Loucy (cell line): Measurements from ENCODE around the gene RPL38.
"Not testable (repeated sequence)": the region's sequence is repeated elsewhere in the genome, so short reads cannot be mapped to it uniquely, and the experiment has no call there.

Experiments
- H2AFZ ChIP-seq: fragments of 200-600 bp; sonication (generic); 2 replicates; pipeline ENCODE4 v1.6.0; 2016; ENCODE audit warnings: antibody characterized with exemption, mild to moderate bottlenecking, low read length, moderate library complexity
- H3F3A ChIP-seq: fragments of 200-600 bp; 2 replicates; pipeline ENCODE4 v1.6.0; 2016; ENCODE audit warnings: antibody characterized with exemption, low read depth, mild to moderate bottlenecking
- H3K27me3 ChIP-seq: fragments of 200-600 bp; sonication (generic); 2 replicates; pipeline ENCODE4 v1.6.1; 2014; ENCODE audit warnings: low read length, mild to moderate bottlenecking; ENCODE audit not compliant: insufficient read depth, poor library complexity, severe bottlenecking
- H3K36me3 ChIP-seq: fragments of 200-600 bp; sonication (generic); 2 replicates; pipeline ENCODE4 v1.6.1; 2016; ENCODE audit warnings: low read length; ENCODE audit not compliant: insufficient read depth
- H3K4me1 ChIP-seq: fragments of 200-600 bp; sonication (generic); 2 replicates; pipeline ENCODE4 v1.5.1; 2014; ENCODE audit warnings: low read length, mild to moderate bottlenecking; ENCODE audit not compliant: insufficient read depth, poor library complexity, severe bottlenecking
- H3K4me2 ChIP-seq: fragments of 200-600 bp; sonication (generic); 2 replicates; pipeline ENCODE4 v1.6.0; 2014; ENCODE audit warnings: antibody characterized with exemption, low read length, low read depth, mild to moderate bottlenecking; ENCODE audit not compliant: poor library complexity, severe bottlenecking
- H3K4me3 ChIP-seq: fragments of 200-600 bp; sonication (generic); 2 replicates; pipeline ENCODE4 v1.5.1; 2014; ENCODE audit warnings: low read length, mild to moderate bottlenecking, mixed read lengths; ENCODE audit not compliant: poor library complexity, severe bottlenecking
- H3K79me2 ChIP-seq: fragments of 200-600 bp; sonication (generic); 2 replicates; pipeline ENCODE4 v1.6.1; 2014; ENCODE audit warnings: low read length; ENCODE audit not compliant: insufficient read depth
- H3K9ac ChIP-seq: fragments of 200-600 bp; sonication (generic); 2 replicates; pipeline ENCODE4 v1.6.0; 2014; ENCODE audit warnings: mild to moderate bottlenecking, low read depth, low read length, moderate library complexity; ENCODE audit not compliant: poor library complexity, severe bottlenecking
- H3K9me2 ChIP-seq: fragments of 200-600 bp; sonication (generic); replicated peaks from 2 replicates; pipeline ENCODE4 v1.6.1; 2016; ENCODE audit warnings: low read depth, low read length, mixed read lengths
- H3K9me3 ChIP-seq: fragments of 200-600 bp; sonication (generic); 2 replicates; pipeline ENCODE4 v1.6.1; 2014; ENCODE audit warnings: mild to moderate bottlenecking, antibody characterized with exemption, low read length, low read depth; ENCODE audit not compliant: insufficient read depth
- H4K20me1 ChIP-seq: fragments of 200-600 bp; sonication (generic); 2 replicates; pipeline ENCODE4 v1.6.0; 2014; ENCODE audit warnings: antibody characterized with exemption, low read length, mild to moderate bottlenecking; ENCODE audit not compliant: insufficient read depth, poor library complexity, severe bottlenecking
- EZH2phosphoT487 ChIP-seq: fragments of 200-600 bp; IDR thresholded peaks from 2 replicates; pipeline ENCODE4 v1.6.1; 2018; ENCODE audit warnings: antibody characterized with exemption, mild to moderate bottlenecking, moderate library complexity, borderline replicate concordance
- TF ChIP-seq, protein P1 (sequence below): fragments of 200-600 bp; sonication (generic); conservative IDR thresholded peaks from 2 replicates; pipeline ENCODE4 v1.5.1; 2014; ENCODE audit warnings: mild to moderate bottlenecking, antibody characterized with exemption, low read length

RPL38 gene

DNA sequence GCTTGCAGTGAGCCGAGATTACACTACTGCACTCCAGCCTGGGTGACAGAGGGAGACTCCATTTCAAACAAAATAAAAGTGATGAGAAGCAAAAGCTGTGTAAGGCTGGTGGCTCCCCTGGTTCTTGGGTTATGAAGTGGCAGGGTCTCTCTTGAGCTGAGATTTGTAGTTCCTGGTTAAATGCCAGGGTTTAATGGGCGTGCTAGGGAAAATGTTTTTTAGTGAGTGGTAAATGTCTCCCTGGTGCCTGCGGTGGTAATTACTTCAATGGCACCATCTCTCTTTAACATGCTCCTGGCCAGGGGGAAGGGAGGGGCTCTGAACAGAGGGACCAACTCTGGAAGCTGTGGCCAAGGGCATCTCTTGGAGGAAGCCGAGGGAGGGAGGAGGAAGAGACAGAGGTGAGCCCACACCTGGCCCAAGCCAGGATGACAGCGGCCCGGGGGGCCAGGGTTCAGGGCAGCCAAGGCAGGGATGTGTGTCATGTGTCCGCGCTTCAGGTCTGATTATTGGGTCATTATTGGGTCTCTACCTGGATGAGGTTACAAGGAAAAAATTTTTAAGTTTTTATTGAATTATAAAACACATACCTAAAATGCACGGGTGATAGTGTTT lies 17.8 kb upstream of the RPL38 start:
- Histone ChIP-seq H3F3A (no peaks in the 10 kb centered on the region), H4K20me1 (no peaks in the 10 kb centered on the region), H3K9me2 (no peaks in the 10 kb centered on the region), H3K9ac (no peak overlapping the region), H2AFZ (no peak overlapping the region), H3K27me3 (no peaks in the 10 kb centered on the region), H3K79me2 (no peaks in the 10 kb centered on the region), H3K4me2 (no peak overlapping the region), H3K36me3 (no peaks in the 10 kb centered on the region), H3K4me1 (no peaks in the 10 kb centered on the region), H3K9me3 (no peaks in the 10 kb centered on the region), H3K4me3 (no peak overlapping the region)
- no peak for TF ChIP-seq EZH2phosphoT487
- TF ChIP-seq, protein P1, sequence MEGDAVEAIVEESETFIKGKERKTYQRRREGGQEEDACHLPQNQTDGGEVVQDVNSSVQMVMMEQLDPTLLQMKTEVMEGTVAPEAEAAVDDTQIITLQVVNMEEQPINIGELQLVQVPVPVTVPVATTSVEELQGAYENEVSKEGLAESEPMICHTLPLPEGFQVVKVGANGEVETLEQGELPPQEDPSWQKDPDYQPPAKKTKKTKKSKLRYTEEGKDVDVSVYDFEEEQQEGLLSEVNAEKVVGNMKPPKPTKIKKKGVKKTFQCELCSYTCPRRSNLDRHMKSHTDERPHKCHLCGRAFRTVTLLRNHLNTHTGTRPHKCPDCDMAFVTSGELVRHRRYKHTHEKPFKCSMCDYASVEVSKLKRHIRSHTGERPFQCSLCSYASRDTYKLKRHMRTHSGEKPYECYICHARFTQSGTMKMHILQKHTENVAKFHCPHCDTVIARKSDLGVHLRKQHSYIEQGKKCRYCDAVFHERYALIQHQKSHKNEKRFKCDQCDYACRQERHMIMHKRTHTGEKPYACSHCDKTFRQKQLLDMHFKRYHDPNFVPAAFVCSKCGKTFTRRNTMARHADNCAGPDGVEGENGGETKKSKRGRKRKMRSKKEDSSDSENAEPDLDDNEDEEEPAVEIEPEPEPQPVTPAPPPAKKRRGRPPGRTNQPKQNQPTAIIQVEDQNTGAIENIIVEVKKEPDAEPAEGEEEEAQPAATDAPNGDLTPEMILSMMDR: no peak

- H3K4me2 ChIP-seq: no peak overlapping the region
- no peaks in the 10 kb centered on the region for H3K4me1 ChIP-seq
- H3F3A ChIP-seq: no peaks in the 10 kb centered on the region
- no peak overlapping the region for H3K4me3 ChIP-seq
- no peak overlapping the region for H3K9ac ChIP-seq
- H3K9me3 ChIP-seq: no peaks in the 10 kb centered on the region
- no peaks in the 10 kb centered on the region for H3K36me3 ChIP-seq
- TF ChIP-seq EZH2phosphoT487: no peak
- TF ChIP-seq, protein P1: no peak
- no peaks in the 10 kb centered on the region for H4K20me1 ChIP-seq
- H3K79me2 ChIP-seq: no peaks in the 10 kb centered on the region
- no peaks in the 10 kb centered on the region for H3K27me3 ChIP-seq
- H3K9me2 ChIP-seq: no peaks in the 10 kb centered on the region
- no peak overlapping the region for H2AFZ ChIP-seq
These were observed 17.0 kb upstream of the RPL38 start for GRCh38 chr17:74186498-74186897.

DNA sequence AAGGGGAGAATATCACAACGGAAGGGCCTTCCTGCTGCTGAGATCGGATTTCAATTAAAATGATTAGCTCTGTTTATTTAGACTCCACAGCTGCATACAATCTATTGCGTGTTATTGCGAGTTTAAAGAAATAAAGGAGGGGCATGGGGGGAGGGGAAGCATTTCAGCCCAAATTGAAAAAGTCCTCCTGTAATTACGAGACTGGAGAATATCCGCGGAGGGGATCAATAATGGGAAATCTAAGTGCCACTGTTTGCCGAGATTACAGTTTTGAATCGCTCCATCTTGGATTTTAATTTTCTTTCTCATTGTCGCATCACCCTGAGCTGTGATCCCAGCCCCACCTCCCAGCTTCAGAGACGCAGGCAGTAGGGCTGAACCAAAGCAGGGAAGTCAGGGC lies 15.7 kb upstream of the RPL38 start:
- TF ChIP-seq, protein P1: no peak
- TF ChIP-seq EZH2phosphoT487: no peak
- Histone ChIP-seq H3K4me3 (no peak overlapping the region), H3K27me3 (no peaks in the 10 kb centered on the region), H3K4me2 (no peak overlapping the region), H3K9me3 (no peaks in the 10 kb centered on the region), H3K4me1 (no peaks in the 10 kb centered on the region), H3K9me2 (no peaks in the 10 kb centered on the region), H3K9ac (no peak overlapping the region), H3K79me2 (no peaks in the 10 kb centered on the region), H3F3A (no peaks in the 10 kb centered on the region), H3K36me3 (no peaks in the 10 kb centered on the region), H4K20me1 (no peaks in the 10 kb centered on the region), H2AFZ (no peak overlapping the region)

DNA sequence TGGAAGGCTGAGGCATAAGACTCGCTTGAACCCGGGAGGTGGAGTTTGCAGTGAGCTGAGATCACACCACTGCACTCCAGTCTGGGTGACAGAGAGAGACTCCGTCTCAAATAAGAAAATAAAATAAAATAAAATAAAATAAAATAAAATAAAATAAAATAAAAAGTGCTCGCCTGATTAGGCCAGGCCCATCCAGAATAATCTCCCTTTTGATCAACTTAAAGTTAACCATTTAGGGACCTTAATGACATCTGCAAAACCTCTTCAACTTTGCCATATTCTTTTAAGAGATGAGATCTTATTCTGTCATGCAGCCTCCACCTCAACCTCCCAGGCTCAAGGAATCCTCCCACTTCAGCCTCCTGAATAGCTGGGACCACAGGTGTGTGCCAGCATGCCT lies 14.8 kb upstream of the RPL38 start:
- not testable (repeated sequence) for H3F3A ChIP-seq, H4K20me1 ChIP-seq, H3K9me2 ChIP-seq, H3K9me3 ChIP-seq, H3K9ac ChIP-seq, H3K79me2 ChIP-seq, H3K36me3 ChIP-seq, H3K27me3 ChIP-seq, H3K4me2 ChIP-seq, H3K4me1 ChIP-seq, H3K4me3 ChIP-seq, H2AFZ ChIP-seq
